ENCODE data around the gene UMODL1. TPM values are rescaled to one million over a fixed set of nuclear protein-coding genes. Genes with fewer than 3 reads are reported as not detected.

Gene UMODL1
- total RNA-seq, 2 experiments from 2014 or later, result 0.42 to 0.49 TPM

GRCh38 chr21:42146821-42147220 is 75.7 kb downstream of the UMODL1 start:
- Mint-ChIP-seq H3K27ac (no peak overlapping the region), H3K36me3 (ENCODE audit: low read depth) (no peaks in the 10 kb centered on the region), H3K9me3 (no peaks in the 10 kb centered on the region), H3K27me3 (no peaks in the 10 kb centered on the region), H3K4me1 (ENCODE audit: low read depth) (peaks cover 9% of the 10 kb centered on the region), H3K4me3 (no peak overlapping the region)
- CTCF ChIA-PET, result no interaction called here
- ATAC-seq (ENCODE audit: poor library complexity) (no peak), DNase-seq (no peak)
- no peaks in the 10 kb centered on the region for H3K36me3 ChIP-seq (ENCODE audit: insufficient read depth, low read length)
- intact Hi-C loops (cut with DNase I, micrococcal nuclease), result loop anchor here in 1 of 2 experiments (5.0 kb wide), 1 partner anchor 40 kb away; no protein-coding TSS in a partner anchor
- TF ChIP-seq, protein P1, sequence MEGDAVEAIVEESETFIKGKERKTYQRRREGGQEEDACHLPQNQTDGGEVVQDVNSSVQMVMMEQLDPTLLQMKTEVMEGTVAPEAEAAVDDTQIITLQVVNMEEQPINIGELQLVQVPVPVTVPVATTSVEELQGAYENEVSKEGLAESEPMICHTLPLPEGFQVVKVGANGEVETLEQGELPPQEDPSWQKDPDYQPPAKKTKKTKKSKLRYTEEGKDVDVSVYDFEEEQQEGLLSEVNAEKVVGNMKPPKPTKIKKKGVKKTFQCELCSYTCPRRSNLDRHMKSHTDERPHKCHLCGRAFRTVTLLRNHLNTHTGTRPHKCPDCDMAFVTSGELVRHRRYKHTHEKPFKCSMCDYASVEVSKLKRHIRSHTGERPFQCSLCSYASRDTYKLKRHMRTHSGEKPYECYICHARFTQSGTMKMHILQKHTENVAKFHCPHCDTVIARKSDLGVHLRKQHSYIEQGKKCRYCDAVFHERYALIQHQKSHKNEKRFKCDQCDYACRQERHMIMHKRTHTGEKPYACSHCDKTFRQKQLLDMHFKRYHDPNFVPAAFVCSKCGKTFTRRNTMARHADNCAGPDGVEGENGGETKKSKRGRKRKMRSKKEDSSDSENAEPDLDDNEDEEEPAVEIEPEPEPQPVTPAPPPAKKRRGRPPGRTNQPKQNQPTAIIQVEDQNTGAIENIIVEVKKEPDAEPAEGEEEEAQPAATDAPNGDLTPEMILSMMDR (IDR thresholded peaks at IDR 0.05), result no peak
- H3K4me3 ChIP-seq (ENCODE audit: low read length), result no peak overlapping the region
- POLR2A ChIA-PET, result no interaction called here
- H3K27ac ChIP-seq (ENCODE audit: low read depth in 1 of 2, low read length in 2 of 2), result no peak overlapping the region
- H3K4me1 ChIP-seq (ENCODE audit: insufficient read depth, low read length), result peaks cover 7% of the 10 kb centered on the region
- H3K9me3 ChIP-seq (ENCODE audit: control insufficient read depth in 1 of 2, insufficient read depth in 1 of 2, low read length in 2 of 2), result no peaks in the 10 kb centered on the region
- no peaks in the 10 kb centered on the region for H3K27me3 ChIP-seq (ENCODE audit: control insufficient read depth in 1 of 2, insufficient read depth in 2 of 2, low read length in 2 of 2)

- no peak overlapping the region for H3K27ac Mint-ChIP-seq
- peaks cover 7% of the 10 kb centered on the region for H3K4me1 ChIP-seq (ENCODE audit: insufficient read depth, low read length)
- no peak overlapping the region for H3K4me3 Mint-ChIP-seq
- no peaks in the 10 kb centered on the region for H3K36me3 Mint-ChIP-seq (ENCODE audit: low read depth)
- TF ChIP-seq, protein P1 (IDR thresholded peaks at IDR 0.05), result no peak
- no peak overlapping the region for H3K27ac ChIP-seq (ENCODE audit: low read depth in 1 of 2, low read length in 2 of 2)
- H3K27me3 ChIP-seq (ENCODE audit: control insufficient read depth in 1 of 2, insufficient read depth in 2 of 2, low read length in 2 of 2), result no peaks in the 10 kb centered on the region
- no peaks in the 10 kb centered on the region for H3K36me3 ChIP-seq (ENCODE audit: insufficient read depth, low read length)
- peaks cover 9% of the 10 kb centered on the region for H3K4me1 Mint-ChIP-seq (ENCODE audit: low read depth)
- intact Hi-C loops (cut with DNase I, micrococcal nuclease), result loop anchor here in 1 of 2 experiments (5.0 kb wide), 1 partner anchor 40 kb away; no protein-coding TSS in a partner anchor
- no peak overlapping the region for H3K4me3 ChIP-seq (ENCODE audit: low read length)
- H3K9me3 ChIP-seq (ENCODE audit: control insufficient read depth in 1 of 2, insufficient read depth in 1 of 2, low read length in 2 of 2), result no peaks in the 10 kb centered on the region
- DNase-seq (peak in 1 of 14 experiments; percentile 21), ATAC-seq (ENCODE audit: poor library complexity) (no peak)
- H3K27me3 Mint-ChIP-seq, result no peaks in the 10 kb centered on the region
- ChIA-PET CTCF (no interaction called here), POLR2A (interaction anchor here (1.9 kb wide), 1 partner anchor 73 kb away, joined by 4 read pairs; no protein-coding TSS in a partner anchor)
- no peaks in the 10 kb centered on the region for H3K9me3 Mint-ChIP-seq
Observed at GRCh38 chr21:42147386-42148020, 76.4 kb downstream of the UMODL1 start.

GRCh38 chr21:42148097-42148496 is 77.0 kb downstream of the UMODL1 start:
- Mint-ChIP-seq H3K36me3 (ENCODE audit: low read depth) (no peaks in the 10 kb centered on the region), H3K27ac (no peak overlapping the region), H3K4me3 (no peak overlapping the region), H3K4me1 (ENCODE audit: low read depth) (peaks cover 9% of the 10 kb centered on the region), H3K27me3 (no peaks in the 10 kb centered on the region), H3K9me3 (no peaks in the 10 kb centered on the region)
- Histone ChIP-seq H3K4me3 (ENCODE audit: low read length) (no peak overlapping the region), H3K27me3 (ENCODE audit: control insufficient read depth in 1 of 2, insufficient read depth in 2 of 2, low read length in 2 of 2) (no peaks in the 10 kb centered on the region), H3K27ac (ENCODE audit: low read depth in 1 of 2, low read length in 2 of 2) (no peak overlapping the region), H3K36me3 (ENCODE audit: insufficient read depth, low read length) (no peaks in the 10 kb centered on the region), H3K9me3 (ENCODE audit: control insufficient read depth in 1 of 2, insufficient read depth in 1 of 2, low read length in 2 of 2) (no peaks in the 10 kb centered on the region), H3K4me1 (ENCODE audit: insufficient read depth, low read length) (peaks cover 7% of the 10 kb centered on the region)
- intact Hi-C loops (cut with DNase I, micrococcal nuclease), result loop anchor here in 1 of 2 experiments (5.0 kb wide), 1 partner anchor 39 kb away; no protein-coding TSS in a partner anchor
- ATAC-seq (ENCODE audit: poor library complexity), result peak; percentile 50
- no peak for DNase-seq
- ChIA-PET POLR2A (interaction anchor here (1.9 kb wide), 1 partner anchor 72 kb away, joined by 4 read pairs; no protein-coding TSS in a partner anchor), CTCF (no interaction called here)
- TF ChIP-seq, protein P1 (IDR thresholded peaks at IDR 0.05), result no peak

Measured in CD4-positive, alpha-beta T cell (primary cell).